GM12891 (cell line): ENCODE measurements around the gene RARRES1.
A peak's percentile ranks its signal among the peaks of the same experiment; 100 is the strongest.

Experiments
- DNase-seq: peaks from one replicate; pipeline ENCODE4 v3.0.0; 2011; ENCODE audit warnings: low spot score; ENCODE audit not compliant: insufficient read length
- FAIRE-seq: peaks from 2 replicates; lab custom pipeline; 2011; peaks lifted over from hg19 to GRCh38; lab: Jason Lieb, UNC
- PAX5 ChIP-seq: IDR thresholded peaks from 2 replicates; pipeline ENCODE4 v1.6.1; 2011; ENCODE audit warnings: low read length, moderate library complexity, mild to moderate bottlenecking; ENCODE audit not compliant: insufficient read depth, severe bottlenecking
- POLR2A ChIP-seq: IDR thresholded peaks from 2 replicates; pipeline ENCODE4 v1.6.1; 2011; ENCODE audit warnings: low read depth, low read length, control low read depth
- POLR2AphosphoS5 ChIP-seq: IDR thresholded peaks from 2 replicates; pipeline ENCODE4 v1.6.1; 2011; ENCODE audit warnings: low read depth, low read length, control low read depth
- POU2F2 ChIP-seq: IDR thresholded peaks from 2 replicates; pipeline ENCODE4 v1.6.1; 2011; ENCODE audit warnings: low read depth, mild to moderate bottlenecking, control low read depth, low read length, moderate library complexity
- SPI1 ChIP-seq: IDR thresholded peaks from 2 replicates; pipeline ENCODE4 v1.6.1; 2011; ENCODE audit warnings: low read depth, low read length, control low read depth
- TAF1 ChIP-seq: IDR thresholded peaks from 2 replicates; pipeline ENCODE4 v1.6.1; 2011; ENCODE audit warnings: low read depth, low read length, control low read depth

RARRES1 gene

DNA sequence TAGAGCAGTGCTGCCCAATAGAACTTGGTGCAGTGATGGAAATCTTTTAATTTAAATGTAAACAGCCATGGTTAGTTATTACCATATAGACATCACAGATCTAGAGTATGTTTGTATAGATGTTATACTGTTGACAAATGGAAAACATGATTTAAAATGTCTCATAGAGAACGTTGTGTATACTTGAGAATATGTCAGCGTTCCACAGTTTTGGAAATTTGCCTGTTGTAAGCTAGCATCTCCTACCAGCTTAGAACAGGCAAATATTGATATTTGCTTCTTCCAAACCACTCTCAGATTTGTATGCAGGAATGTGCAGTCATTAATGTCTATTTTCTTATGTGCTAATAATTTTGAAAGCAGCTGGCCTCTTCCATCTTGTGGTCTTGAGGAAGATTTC is 51.4 kb downstream of the RARRES1 start:
- TF ChIP-seq SPI1 = no peak
- TF ChIP-seq PAX5 = no peak
- no peak for TF ChIP-seq POLR2AphosphoS5
- TF ChIP-seq POLR2A = no peak
- TF ChIP-seq POU2F2 = no peak
- no peak for TF ChIP-seq TAF1

DNA sequence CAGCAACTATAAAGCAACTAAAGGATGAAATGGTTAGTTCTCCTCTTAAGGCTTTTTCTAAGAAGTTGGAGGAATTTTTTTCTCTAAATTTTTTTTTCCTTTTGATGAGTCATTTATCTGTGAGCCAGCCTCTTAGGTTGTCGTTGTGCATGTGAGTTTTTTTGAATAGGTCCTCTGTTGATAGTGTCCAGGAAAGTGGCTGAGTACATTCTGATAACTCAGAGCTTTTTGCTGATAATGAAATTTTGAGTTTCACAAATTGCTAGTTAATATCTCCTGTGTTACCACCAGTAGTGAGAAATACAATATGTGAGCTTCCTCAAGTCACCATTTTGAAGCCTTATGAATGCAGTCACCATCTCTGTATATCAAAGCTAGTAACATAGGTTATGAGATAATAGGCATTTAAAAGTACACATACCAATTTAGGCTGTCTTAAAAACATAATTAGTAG is 52.7 kb downstream of the RARRES1 start:
- no peak for TF ChIP-seq POLR2AphosphoS5
- DNase-seq (no peak), FAIRE-seq (no peak)

More for the DNA sequence above, 51.4 kb downstream of the RARRES1 start:
- DNase-seq = no peak
- FAIRE-seq = no peak

DNA sequence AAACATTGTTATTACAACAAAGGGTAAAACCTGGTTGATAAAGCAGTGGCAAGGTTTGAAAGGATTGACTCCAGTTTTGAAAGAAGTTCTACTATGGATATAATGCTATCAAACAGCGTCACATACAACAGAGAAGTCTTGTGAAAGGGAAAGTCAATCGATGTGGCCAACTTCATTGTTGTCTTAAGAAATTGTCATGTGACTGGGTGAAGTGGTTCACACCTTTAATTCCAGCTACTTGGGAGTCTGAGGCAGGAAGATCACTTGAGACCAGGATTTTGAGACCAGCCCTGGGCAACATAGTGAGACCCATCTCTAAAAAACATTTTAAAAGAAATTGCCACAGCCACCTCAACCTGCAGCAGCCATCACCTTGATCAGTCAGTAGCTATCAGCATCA is 53.6 kb downstream of the RARRES1 start:
- FAIRE-seq (no peak), DNase-seq (no peak)
- TF ChIP-seq PAX5 (no peak), SPI1 (no peak), POU2F2 (no peak)

DNA sequence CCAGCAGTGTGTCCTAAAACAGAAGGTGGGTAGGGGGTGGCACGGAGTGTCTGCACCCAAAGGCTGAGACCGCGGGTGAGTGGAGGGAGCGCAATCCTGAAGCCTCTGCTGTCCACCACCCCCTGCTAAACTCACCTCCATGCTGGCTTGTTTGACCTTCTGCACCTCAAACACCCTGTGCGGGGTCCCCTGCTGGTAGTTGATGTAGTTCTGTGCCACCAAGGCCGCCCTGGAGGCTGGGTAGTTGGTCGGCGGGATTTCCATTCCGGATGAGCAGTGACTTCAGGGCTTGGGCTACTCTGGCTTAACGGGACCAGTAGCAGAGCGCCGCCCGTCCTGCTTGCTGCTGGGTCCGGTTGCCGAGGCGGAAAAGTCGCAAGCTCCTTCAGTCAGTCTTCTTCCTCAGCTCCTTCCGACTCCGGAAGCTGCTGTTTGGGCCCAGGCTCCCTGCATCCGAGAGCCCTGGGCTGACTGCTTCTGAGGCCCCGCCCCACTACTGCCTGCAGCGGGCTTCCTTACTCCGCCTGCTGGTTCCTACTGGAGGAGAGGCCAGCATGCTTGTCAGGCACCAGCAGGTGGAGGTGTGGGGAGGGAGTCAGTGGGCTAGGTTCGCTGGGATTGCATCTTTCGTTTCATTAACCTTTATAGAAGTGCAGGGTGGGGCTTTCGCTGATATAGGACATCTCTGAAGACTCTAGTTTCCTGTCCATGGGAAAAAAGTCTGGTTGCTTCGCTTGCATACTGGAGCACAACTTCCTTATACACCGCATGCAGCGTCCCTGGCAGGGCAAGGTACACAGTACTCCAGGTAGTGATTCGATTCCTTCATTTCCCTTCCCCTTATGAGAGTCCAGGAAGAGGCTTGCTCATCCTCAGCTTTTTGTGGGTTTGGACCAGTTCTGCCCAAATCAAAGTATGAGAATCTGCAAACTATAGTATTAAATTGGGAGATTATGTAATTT is 59.8 kb downstream of the RARRES1 start, which contains the start of gene LXN:
Gene LXN, minus strand, starts transcription at position 434 of the 962 bp plus-strand sequence. Its CDS starts 170 bp downstream, at position 264.
- peak; percentile 99 for FAIRE-seq
- DNase-seq = peak; percentile 67
- TF ChIP-seq PAX5 (no peak), SPI1 (0 out of 2 replicates have a peak, but pooled peaks have one; percentile 7), POLR2AphosphoS5 (peak; percentile 72), TAF1 (peak; percentile 34; the same call in 1 of the 2 replicates), POLR2A (peak; percentile 77), POU2F2 (no peak)

DNA sequence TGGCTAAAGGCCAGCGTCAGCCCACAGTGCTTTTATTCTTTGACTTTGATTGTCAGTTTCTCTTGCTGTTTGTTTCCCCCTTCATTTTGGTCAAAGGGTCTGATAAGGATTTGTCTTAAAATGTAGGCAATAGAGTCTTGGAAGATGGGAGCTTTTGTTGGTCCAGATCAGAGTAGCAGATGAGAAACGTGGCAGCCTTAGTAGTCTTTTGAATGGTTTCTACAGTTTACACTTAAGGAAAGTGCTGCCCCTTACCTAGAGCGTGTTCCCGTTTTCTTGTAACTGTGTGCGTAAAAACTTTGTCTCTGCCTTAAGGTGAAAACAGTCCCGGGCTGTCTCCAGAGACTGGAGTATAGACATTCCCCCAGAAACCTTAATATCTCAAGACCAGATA is 60.4 kb downstream of the RARRES1 start:
- no peak for FAIRE-seq
- DNase-seq = no peak
- TF ChIP-seq PAX5 = no peak
- no peak for TF ChIP-seq POU2F2
- no peak for TF ChIP-seq POLR2A
- TF ChIP-seq SPI1 = no peak
- TF ChIP-seq TAF1 = no peak
- TF ChIP-seq POLR2AphosphoS5 = no peak

DNA sequence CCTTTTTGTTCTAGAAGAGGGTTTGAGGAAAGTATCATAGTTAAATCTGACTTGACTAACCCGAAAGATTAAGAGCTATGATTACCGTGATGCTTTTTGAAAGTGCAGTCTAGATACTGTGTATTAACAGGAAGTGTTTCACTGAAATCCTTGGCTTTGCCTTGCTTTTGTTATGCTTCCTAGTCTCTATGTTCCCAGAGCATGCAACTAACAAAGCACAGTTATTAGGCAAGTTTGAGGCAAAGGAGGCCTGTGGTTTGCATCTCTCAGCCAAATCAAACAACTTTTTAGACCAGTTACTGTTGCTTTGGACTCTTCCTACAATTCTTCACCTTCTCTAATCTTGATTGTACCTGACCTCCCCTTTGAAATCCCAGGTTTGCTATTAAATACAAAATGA is 63.8 kb downstream of the RARRES1 start:
- no peak for FAIRE-seq
- no peak for TF ChIP-seq SPI1

DNA sequence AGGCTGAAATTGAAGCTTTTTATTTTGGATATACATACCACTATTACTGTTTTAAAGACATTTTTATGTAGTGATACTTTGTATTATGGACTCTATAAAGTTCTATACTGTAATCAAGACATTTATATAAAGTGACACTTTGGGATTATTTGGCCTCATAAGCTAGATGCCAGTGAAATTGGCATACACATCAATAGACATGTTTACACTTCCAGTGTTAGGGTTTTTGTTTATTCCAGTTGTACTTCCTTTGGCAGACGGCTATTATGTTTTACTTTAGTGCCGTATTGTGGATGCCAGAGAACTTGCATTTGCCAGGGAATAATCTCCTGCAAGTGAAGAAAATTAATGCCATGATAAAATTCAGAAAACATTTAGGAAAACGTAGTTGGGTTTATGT is 65.8 kb downstream of the RARRES1 start:
- TF ChIP-seq POU2F2 (no peak), PAX5 (no peak), POLR2A (no peak), SPI1 (no peak), TAF1 (no peak), POLR2AphosphoS5 (no peak)
- FAIRE-seq (no peak), DNase-seq (no peak)

More for the DNA sequence above, 63.8 kb downstream of the RARRES1 start:
- DNase-seq = no peak

DNA sequence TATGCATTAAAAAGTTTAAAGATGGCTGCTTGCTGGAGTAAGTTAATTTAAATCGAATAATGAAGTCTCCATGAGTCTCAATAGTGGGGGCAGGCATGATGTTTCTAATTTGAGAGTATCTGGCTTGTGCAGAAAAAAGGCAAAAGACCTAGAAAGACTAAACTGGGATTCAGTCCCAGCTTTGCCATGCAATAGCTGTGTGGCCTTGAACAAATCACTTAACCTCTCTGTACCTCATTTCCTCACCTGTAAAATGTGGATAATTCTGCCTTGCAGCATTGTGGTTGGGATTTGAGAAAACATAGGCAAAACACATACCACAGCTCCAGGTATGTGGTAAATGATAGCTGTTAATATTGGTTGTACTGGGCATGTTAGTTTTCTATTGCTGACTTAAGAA is 68.4 kb downstream of the RARRES1 start:
- TF ChIP-seq SPI1 (no peak), PAX5 (no peak), POLR2A (no peak), POU2F2 (no peak), POLR2AphosphoS5 (no peak), TAF1 (no peak)
- DNase-seq = no peak
- FAIRE-seq = no peak

DNA sequence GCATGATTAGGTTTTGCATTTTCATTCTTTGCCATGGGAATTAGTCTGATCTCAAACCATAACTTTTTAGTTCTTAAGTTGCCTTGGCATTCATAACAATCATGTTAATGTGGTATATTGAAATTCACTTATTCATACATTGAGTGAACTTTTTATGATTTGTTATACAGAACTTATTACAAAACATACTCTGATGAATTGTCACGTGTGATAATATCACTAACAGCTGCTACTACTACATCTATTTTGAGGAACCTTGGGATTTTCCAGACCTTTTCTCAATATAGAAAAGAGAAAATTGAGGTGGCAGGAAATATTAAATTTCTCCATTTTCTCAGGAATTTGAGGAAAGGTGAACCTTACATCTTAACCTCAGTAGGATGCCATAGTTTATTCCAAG is 69.0 kb downstream of the RARRES1 start:
- no peak for FAIRE-seq
- TF ChIP-seq TAF1 (no peak), SPI1 (no peak), PAX5 (no peak), POU2F2 (no peak), POLR2AphosphoS5 (no peak), POLR2A (no peak)

DNA sequence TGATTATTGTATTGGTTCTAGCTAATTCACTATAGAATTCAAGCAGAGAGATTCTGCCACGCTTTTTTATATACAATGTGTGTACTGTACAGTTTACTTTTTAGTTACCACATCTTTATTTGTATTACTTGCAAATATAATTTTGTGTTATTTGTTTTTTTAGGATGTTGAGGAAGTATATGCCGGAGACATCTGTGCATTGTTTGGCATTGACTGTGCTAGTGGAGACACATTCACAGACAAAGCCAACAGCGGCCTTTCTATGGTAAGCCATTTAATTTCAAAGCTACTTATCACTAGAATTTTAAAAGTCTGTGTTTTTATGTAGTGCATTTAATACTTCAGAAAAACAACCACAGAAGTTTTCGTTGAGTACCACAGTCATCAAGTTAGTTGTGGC is 71.5 kb downstream of the RARRES1 start:
- FAIRE-seq = no peak
- DNase-seq = no peak
- no peak for TF ChIP-seq PAX5
- TF ChIP-seq POLR2AphosphoS5 = no peak
- no peak for TF ChIP-seq POLR2A
- no peak for TF ChIP-seq POU2F2
- no peak for TF ChIP-seq TAF1
- no peak for TF ChIP-seq SPI1

More for the DNA sequence above, 69.0 kb downstream of the RARRES1 start:
- DNase-seq = no peak
